RWPE2 (cell line): Measurements from ENCODE around the gene MPZL1.

Source experiments
- ATAC-seq: fragments of 200-7000 bp; cut with Tn5 transposase; 3 replicates; pipeline ENCODE4 v1.9.1; 2021; ENCODE audit warnings: low read depth
- DNase-seq: peaks from one replicate; pipeline ENCODE4 v3.0.0-alpha.2; 2020; ENCODE audit warnings: low spot score
- H3K27ac ChIP-seq: fragments of 450-650 bp; 2 replicates; pipeline ENCODE4 v1.5.1; 2017; ENCODE audit warnings: mild to moderate bottlenecking; ENCODE audit not compliant: poor library complexity, severe bottlenecking
- H3K27me3 ChIP-seq: fragments of 250-450 bp; sonication (Bioruptor Pico); 2 replicates; pipeline ENCODE4 v1.5.1; 2021; ENCODE audit warnings: mild to moderate bottlenecking, moderate library complexity; ENCODE audit not compliant: insufficient read depth, poor library complexity, severe bottlenecking
- H3K36me3 ChIP-seq: fragments of 250-450 bp; sonication (Bioruptor Pico); 2 replicates; pipeline ENCODE4 v1.5.1; 2020; ENCODE audit warnings: low read depth, mild to moderate bottlenecking, moderate library complexity
- H3K4me1 ChIP-seq: fragments of 250-450 bp; sonication (Bioruptor Pico); 2 replicates; pipeline ENCODE4 v1.5.1; 2021; ENCODE audit warnings: mild to moderate bottlenecking, moderate library complexity; ENCODE audit not compliant: insufficient read depth, poor library complexity, severe bottlenecking
- H3K4me3 ChIP-seq: fragments of 250-450 bp; sonication (Bioruptor Pico); 2 replicates; pipeline ENCODE4 v1.5.1; 2021; ENCODE audit warnings: mild to moderate bottlenecking, moderate library complexity; ENCODE audit not compliant: severe bottlenecking
- H3K9me3 ChIP-seq: fragments of 250-450 bp; sonication (Bioruptor Pico); 2 replicates; pipeline ENCODE4 v1.5.1; 2021; ENCODE audit warnings: mild to moderate bottlenecking, moderate library complexity; ENCODE audit not compliant: severe bottlenecking
- CTCF ChIP-seq: fragments of 450-650 bp; IDR thresholded peaks from one replicate; pipeline ENCODE4 v1.5.1; 2017; ENCODE audit warnings: mild to moderate bottlenecking, moderate library complexity; ENCODE audit not compliant: poor library complexity, severe bottlenecking

The MPZL1 gene

GRCh38 chr1:167711797-167712196 lies 10.0 kb upstream of the MPZL1 start:
- DNase-seq (no peak), ATAC-seq (no peak)
- H3K27ac ChIP-seq: no peak overlapping the region
- H3K36me3 ChIP-seq: no peaks in the 10 kb centered on the region
- H3K27me3 ChIP-seq: no peaks in the 10 kb centered on the region
- H3K4me1 ChIP-seq: no peaks in the 10 kb centered on the region
- H3K9me3 ChIP-seq: no peaks in the 10 kb centered on the region
- H3K4me3 ChIP-seq: no peak overlapping the region
- no peak for TF ChIP-seq CTCF

GRCh38 chr1:167713330-167714081 lies 8.3 kb upstream of the MPZL1 start:
- Histone ChIP-seq H3K4me1 (no peaks in the 10 kb centered on the region), H3K27me3 (no peaks in the 10 kb centered on the region), H3K9me3 (no peaks in the 10 kb centered on the region), H3K4me3 (peak overlapping the region; percentile 97), H3K27ac (peak overlapping the region; percentile 61), H3K36me3 (no peaks in the 10 kb centered on the region)
- ATAC-seq (no peak), DNase-seq (no peak)
- no peak for TF ChIP-seq CTCF

DNA sequence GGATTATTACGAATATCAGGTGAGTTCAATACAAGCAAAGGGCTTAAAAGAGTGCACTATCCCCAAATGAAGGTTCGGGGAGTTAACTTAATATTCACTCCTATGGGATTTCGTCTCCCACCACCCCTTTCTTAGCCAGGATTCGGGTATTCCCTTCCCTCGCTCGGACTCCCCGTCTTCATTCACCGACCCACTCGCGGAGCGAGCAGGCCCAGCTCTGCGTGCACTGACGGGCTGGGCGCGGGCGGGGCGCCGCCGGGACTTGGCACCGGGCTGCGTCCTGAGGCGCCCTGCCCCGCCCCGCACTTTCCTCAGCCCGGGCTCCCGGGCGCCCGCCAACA lies 7.7 kb upstream of the MPZL1 start:
- DNase-seq: no peak
- H3K4me3 ChIP-seq: peak overlapping the region; percentile 97
- no peaks in the 10 kb centered on the region for H3K27me3 ChIP-seq
- no peaks in the 10 kb centered on the region for H3K9me3 ChIP-seq
- peak; percentile 78 for ATAC-seq
- H3K36me3 ChIP-seq: no peaks in the 10 kb centered on the region
- H3K4me1 ChIP-seq: no peaks in the 10 kb centered on the region
- H3K27ac ChIP-seq: peak overlapping the region; percentile 61
- TF ChIP-seq CTCF: no peak

- Histone ChIP-seq H3K4me1 (no peaks in the 10 kb centered on the region), H3K27me3 (no peaks in the 10 kb centered on the region), H3K27ac (peak overlapping the region; percentile 61)
Observed at GRCh38 chr1:167714439-167715156, 7.2 kb upstream of the MPZL1 start.

More at GRCh38 chr1:167714439-167715156, 7.2 kb upstream of the MPZL1 start:
- ATAC-seq (peak; percentile 64), DNase-seq (peak; percentile 79)
- Histone ChIP-seq H3K9me3 (no peaks in the 10 kb centered on the region), H3K36me3 (no peaks in the 10 kb centered on the region), H3K4me3 (peak overlapping the region; percentile 97)
- no peak for TF ChIP-seq CTCF
